Right ventricle myocardium superior (tissue), 1 donor: ENCODE data around the gene PDE4A. TPM values are rescaled to one million over a fixed set of nuclear protein-coding genes. Genes with fewer than 3 reads are reported as not detected.

Source experiments
- ATAC-seq: fragments of 200-7000 bp; cut with Tn5 transposase; one replicate; pipeline ENCODE4 v1.9.1; 2020; ENCODE audit warnings: mild to moderate bottlenecking; ENCODE audit not compliant: poor library complexity
- DNase-seq: peaks from one replicate; pipeline ENCODE4 v3.0.0-alpha.2; 2020
- intact Hi-C: fragments of 100-400 bp; cut with DNase I; formaldehyde crosslinking; loops from one replicate; pipeline ENCODE4 v1.11.2; 2022
- total RNA-seq: library from RNA; stranded (reverse); fragmentation: NEBNext Ultra II Directional; extraction: Animal tissue kit (Norgen Biotek cat#: 25700); gene quantifications from one replicate; pipeline ENCODE4 v1.2.1, GENCODE V29; 2021
- donor health status: DM: no; HTN: yes; CAD: no; lungs with severe emphysema.

The PDE4A gene
- total RNA-seq, 1 donor from 2014 or later: 36.8 TPM

DNA sequence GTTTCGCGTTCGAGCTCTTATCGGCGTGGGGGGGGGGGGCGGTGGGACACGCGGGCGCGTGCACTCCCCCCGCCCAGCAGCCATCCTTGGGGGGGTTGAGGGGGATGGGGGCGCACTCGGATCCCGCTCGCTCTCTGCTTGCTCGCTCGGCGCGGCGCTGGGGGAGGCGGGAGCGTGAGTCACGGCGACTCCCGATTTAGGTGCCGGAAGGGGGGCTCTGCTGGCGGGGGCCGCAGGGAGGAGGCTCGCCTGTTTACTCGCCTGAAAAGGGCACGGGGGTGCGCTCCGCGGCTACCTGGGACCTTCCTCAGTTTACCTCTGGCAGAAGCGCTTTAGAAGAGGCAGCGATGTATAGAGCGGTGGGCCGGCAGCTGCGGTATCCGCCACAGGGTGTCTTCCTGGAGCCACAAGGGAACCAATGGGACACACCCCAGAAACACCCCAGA, 1.1 kb upstream of the PDE4A start:
- ATAC-seq (no peak), DNase-seq (no peak)
- intact Hi-C loops: no loop called here

DNA sequence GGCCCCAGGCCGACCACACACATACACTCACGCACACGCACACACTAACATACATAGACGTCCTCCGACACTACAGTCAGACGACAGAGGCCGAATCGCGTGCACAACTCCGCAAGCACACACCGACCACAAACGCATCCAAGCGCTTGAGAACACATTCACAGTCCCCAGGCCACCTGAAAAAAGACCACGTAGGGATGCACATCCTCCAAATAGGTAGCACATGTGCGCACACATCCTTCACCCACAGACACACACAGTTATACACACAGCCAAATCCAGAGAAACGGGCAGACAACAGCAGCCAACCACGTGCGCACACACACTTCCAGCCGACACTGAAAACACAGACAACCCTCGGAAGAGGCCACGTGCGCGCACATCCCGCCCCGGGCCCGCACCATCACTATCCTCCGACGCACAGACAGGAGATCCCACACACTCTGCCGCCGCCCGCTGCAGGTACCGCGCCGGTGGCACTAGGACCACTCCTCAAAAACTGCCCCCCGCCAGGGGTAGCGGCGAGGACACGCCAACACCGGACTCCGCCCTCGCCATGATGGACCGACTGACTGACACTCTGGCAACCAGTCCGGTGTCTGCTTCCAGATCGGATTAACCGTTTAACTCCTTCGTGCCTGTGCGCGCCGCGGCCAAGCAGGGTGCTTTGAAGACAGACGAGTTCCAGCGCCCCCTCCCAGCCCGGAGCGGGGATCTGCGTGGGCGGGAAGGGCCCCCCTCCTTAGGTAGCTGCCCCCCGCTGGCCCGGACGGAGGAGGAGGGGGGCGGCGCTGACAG, 493 bp upstream of the PDE4A start:
- DNase-seq (no peak), ATAC-seq (no peak)
- intact Hi-C loops: no loop called here

DNA sequence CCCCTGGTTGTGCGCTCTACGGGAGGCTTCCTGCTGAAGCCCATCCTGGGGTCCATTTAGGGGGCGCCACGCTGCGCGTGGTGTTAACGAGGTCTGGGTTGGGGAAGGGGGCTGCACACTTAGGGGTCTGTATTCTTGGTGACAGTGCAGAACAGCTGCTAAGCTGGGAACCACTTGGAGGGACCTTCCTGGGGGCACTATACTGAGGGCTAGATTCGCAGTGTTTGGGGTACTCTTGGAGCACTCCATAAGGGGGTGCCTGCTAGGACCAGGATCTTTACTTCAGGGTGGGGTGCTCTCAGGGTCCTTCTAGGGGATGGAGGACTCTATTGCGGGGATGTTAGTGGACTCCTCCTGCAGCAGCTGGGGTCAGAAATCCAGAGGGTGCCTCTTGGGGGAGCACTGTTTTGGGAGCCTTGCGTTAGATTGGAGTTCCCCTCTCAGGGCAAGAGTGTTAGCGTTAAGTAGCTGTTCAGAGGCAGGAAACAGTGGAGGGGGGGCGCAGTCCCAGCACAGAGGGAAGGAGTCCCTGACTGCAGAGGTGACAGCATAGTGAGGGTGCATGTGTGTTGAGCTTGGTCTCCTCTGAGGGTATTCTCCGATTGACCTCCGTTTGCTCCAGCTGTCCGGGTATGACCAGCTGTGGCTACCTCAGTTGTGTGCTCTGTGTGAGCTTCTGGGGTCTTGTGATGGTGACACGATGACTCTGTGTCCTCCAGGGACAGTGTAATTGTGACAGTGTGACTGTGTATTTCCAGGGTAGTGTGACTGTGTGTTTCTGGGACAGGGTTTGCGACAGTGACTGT, 1.1 kb downstream of the PDE4A start:
- DNase-seq: no peak
- no peak for ATAC-seq
- intact Hi-C loops: loop anchor here (2.0 kb wide), 1 partner anchor 17 kb away; no protein-coding TSS in a partner anchor

DNA sequence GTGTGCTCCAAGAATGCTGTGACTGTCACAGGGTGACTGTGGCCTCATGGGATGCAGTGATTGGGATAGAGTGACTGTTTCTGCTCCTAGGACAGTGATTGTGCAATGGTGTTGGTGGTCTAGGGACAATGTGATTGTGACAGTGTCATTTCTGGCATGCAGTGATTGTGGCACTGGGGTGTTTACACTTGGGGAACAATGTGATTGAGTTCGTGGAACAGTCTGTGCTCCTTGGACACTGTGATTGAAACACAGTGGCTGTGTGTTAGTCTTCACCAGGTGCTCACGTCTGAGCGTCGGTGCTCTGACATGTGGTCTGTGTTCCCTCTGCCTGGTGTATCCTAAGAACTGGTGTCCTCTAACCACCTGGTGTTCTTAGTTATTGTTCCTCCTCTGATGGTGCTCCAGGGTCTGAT, 1.7 kb downstream of the PDE4A start:
- ATAC-seq (no peak), DNase-seq (no peak)
- intact Hi-C loops: loop anchor here (2.0 kb wide), 1 partner anchor 17 kb away; no protein-coding TSS in a partner anchor

DNA sequence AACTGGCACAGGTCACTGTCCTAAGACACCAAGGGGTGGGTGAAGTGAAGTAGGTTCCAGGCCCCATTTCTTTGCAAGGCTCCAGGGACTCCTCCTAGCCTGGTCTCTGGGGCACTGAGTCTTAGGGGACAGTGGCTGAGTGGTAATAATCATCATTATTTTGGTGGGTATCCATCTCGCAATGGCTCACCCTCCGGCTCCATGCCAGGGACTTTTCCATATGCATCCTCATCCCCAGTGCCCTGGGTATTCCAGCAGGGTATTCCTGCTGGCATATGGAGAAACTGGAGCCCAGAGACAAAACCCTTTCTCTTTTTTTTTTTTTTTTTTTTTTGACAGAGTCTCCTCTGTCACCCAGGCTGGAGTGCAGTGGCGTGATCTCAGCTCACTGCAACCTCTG, 2.5 kb downstream of the PDE4A start:
- DNase-seq: no peak
- intact Hi-C loops: loop anchor here (2.0 kb wide), 1 partner anchor 18 kb away; no protein-coding TSS in a partner anchor
- ATAC-seq: no peak

DNA sequence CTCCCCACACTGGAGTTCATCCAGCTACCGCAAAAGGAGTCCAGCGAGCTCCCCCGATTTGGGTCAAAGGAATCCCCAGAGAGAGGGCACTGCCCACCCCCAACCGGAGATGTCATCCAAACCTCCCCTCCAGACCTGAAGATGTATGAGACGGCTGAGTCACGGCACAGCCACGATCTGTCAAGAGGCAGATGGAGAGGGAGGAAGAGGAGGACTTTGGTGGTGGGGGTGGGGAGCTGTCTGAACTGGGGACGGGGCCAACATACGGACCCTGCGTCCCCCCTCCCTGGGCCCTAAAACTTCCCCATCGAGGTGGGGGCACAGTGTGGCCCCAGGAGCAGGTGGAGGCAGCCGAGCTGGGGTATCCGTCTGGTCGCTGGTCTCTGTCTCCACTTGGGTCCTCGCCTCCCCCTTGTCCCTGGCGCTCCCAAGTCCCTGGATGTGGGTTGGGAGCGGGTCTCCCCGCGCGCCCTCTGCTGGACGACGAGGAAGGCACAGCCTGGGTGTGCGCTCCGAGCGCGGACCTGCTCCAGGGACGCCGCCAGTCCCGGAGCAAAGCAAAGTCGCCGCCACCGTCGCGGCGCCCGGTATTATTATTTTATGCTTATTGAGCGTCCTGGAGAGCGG, 3.8 kb downstream of the PDE4A start:
- peak; percentile 90 for DNase-seq
- peak; percentile 95 for ATAC-seq
- intact Hi-C loops: no loop called here

DNA sequence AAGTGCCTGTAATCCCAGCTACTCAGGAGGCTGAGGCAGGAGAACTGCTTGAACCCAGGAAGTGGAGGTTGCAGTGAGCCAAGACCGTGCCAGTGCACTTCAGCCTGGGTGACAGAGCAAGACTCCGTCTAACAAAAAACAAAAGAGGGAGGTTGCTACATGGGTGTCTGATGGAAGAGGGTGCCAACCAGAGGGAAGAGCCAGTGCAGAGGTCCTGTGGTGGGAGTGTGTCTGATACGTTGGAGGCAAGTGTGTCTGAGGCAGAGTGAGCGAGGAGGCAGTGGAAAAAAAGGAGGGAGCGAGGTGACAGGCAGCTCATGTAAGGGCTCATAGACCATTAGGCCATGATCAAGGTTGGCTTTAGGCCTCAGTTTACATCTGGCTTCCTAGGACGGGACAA, 6.8 kb downstream of the PDE4A start:
- intact Hi-C loops: no loop called here
- no peak for DNase-seq
- no peak for ATAC-seq

DNA sequence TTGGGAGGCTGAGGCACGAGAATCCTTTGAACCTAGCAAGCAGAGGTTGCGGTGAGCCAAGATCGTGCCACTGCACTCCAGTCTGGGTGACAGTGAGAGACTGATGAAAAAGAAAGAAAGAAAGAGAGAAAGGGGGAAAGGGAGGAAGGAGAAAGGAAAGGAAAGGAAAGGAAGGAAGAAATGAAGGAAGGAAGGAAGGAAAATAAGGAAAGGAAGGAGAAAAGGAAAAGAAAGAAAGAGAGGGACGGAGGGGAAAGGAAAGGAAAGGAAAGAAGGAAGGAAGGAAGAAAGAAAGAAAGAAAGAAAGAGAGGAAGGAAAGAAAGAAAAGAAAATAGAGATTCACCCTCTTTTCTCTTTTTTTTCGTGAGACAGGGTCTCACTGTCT, 8.7 kb downstream of the PDE4A start:
- intact Hi-C loops: no loop called here
- ATAC-seq (no peak), DNase-seq (no peak)

DNA sequence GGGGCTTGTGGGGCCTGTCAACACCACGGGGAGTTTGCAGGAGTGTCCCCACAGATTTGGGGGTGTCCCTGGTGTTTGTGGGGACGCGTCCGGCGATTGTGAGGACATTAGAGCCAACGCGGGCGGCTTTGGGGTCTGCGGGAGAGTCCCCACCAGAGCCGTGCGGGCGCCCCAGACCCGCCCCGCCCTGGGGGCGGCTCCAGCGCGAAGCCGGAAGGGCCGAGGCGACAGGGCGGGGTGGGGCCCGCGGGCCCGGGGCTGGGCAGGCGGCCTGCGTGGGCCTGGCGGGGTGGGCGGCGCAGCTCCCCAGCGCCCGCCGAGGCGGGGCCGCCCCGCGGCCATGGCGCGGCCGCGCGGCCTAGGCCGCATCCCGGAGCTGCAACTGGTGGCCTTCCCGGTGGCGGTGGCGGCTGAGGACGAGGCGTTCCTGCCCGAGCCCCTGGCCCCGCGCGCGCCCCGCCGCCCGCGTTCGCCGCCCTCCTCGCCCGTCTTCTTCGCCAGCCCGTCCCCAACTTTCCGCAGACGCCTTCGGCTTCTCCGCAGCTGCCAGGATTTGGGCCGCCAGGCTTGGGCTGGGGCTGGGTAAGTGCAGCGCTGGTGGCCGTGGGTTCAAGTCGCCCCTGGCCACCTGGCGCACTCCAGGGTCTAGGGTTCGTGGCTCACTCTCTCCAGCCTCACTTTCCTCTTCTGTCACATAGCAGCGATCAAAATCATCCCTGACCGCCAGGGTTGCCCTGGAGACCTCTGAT, 10.3 kb downstream of the PDE4A start:
- ATAC-seq: peak; percentile 64
- DNase-seq: peak; percentile 83
- intact Hi-C loops: no loop called here

DNA sequence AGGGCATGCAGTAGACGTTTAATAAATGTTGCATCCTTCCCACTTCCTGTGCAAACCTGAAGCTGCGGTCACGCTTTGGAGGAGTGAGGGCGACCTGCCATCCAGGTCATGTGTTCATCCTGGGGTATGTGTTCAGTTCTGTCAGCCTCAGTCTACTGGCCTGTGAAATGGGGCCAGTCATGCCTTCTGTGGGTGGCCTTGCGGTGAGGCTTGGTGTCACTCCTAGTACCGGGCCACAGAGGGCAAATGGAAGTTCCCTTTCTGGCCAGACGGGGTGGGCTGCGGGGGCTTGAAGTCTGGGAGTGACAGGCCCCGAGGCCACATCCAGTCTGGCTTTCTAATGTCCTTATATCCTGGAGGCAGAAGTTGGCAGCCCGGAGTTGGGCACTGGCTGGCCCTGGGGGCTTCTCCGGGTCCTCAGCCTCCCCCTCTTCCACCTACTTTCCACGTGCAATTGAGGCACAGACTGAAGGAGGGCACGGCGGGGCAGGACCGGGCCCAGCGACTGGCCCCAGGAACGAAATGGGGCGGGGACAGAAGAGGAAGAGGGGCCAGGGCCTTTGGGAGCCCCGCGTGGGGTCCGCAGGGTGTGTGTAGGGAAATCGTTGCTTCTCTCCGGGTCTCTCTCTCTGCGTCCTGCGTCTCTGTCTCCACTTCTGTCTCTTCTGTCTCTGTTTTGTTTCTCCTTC, 11.1 kb downstream of the PDE4A start:
- peak; percentile 56 for DNase-seq
- ATAC-seq: peak; percentile 0
- intact Hi-C loops: no loop called here

DNA sequence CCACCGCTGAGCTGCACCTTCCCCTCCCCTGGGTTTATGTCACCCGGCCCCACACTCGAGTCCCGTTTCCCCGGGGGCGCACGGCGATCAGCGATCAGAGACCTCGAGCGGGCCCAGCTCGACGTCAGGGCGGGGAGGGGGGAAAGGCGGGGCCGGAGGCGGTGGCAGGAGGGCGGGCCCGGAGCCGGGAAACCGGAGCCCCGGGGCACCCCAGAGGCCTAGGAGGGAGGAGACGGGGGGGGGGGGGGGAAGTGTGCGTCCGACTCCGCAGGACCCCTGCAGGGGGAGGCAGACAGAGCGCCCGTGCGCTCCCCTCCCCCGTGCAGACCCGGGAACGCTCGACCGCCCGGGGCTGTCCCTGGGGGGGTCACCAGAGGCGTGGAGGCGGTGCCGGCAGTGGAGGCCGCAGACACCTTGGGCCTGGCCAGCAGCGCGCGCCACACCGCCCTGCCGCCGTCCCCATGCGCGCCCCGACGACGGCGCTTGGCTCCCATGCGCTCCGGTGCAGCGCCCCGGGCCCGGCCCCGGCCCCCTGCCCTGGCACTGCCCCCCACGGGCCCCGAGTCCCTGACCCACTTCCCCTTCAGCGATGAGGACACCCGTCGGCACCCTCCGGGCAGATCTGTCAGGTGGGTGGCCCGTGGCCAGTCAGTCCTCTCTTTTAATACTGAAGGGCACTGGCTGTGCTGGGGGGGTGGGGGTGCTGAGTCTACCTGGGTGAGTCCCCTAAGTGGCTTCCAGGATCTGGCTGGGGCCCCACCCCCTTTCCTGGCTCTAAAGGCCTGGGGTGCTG, 11.8 kb downstream of the PDE4A start:
- intact Hi-C loops: no loop called here
- ATAC-seq: peak; percentile 79
- peak; percentile 87 for DNase-seq

DNA sequence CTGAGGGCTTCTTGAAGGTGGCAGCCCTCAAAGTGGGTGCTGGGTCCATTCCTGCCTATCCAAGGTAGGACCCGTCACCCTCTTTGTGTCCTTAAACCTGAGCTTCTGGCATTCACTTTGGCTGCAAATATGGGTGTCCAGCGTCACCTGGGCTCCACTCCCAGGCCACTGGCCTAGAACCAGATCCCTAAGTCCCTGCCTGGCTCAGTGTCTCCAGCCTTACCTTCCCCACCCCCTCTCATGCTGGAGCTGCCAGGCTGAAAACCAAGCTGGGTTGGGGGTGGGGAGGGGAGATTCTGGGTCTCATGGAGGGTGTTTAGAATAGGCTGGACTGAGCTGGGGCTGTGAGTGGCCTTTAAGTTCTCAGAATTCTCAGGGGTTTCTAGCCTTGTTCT, 12.4 kb downstream of the PDE4A start:
- ATAC-seq: peak; percentile 56

DNA sequence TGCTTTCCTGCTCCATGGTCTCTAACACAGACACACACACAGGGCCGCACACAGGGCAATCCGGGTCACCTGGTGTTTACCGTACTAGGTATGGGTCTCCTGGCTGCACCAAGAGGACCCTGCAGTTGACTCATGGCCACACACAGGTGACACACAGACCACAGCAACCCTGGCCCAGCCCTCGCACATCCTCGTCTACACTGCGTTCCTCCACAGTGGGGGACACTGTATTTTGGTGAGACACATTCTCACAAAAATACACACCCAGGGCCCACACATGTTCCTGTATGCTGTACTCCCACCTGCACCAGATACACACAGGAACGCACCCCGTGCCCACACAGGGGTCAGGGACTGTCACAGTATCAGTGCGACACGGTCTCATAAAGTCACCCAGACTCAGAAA, 12.8 kb downstream of the PDE4A start:
- DNase-seq (no peak), ATAC-seq (peak; percentile 18)
- intact Hi-C loops: no loop called here

More for the DNA sequence above, 12.4 kb downstream of the PDE4A start:
- DNase-seq: peak; percentile 55
- intact Hi-C loops: no loop called here

DNA sequence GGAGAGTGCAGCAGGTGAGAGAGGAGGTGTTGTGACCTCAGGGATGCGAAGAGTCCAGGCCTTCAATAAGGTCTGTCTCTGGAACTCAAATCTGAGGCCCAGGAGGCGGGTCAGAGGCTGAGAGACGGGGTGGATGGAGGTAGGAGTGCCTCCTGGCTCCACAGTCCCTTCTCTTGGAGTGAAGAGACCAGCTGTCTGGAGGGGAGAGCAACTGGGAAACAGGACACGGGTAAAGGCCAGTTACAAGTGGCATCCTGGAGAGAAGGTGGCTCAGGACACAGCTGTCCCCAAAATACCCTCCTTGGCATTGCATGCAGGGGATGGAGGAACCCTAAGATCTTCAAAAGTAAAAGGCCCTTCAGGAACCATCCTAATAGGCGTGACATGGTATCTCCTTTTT, 19.2 kb downstream of the PDE4A start:
- intact Hi-C loops: no loop called here
- ATAC-seq (no peak), DNase-seq (no peak)

DNA sequence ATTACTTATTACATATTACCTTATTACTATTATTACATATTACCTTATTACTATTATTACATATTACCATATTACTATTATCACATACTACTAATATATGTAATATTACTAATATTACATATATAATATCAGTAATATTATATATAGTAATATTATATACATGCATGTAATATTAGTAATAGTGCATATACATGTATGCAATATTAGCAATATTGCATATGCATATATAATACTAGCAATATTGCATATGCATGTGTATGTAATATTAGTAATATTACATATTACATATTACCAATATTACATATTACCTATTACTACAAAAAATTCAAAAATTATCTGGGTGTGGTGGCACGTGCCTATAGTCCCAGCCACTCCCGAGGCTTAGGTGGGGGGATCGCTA, 22.4 kb downstream of the PDE4A start:
- intact Hi-C loops: no loop called here
- ATAC-seq: no peak
- DNase-seq: no peak

DNA sequence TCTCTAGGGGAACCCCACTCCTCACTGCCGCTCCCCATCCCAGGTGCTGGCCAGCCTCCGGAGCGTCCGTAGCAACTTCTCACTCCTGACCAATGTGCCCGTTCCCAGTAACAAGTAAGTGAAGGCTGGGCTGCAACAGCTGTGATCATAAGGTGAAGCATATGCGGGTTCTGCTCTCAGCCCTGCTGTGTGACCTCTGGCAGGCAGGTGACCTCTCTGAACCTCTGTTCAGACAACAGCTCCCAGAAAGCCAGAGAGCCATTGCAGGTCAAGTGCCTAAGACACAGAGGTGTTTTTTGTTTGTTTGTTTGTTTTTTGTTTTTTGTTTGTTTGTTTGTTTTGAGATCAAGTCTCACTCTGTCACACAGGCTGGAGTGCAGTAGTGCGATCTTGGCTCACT, 28.7 kb downstream of the PDE4A start:
- ATAC-seq: no peak
- DNase-seq: no peak
- intact Hi-C loops: no loop called here

DNA sequence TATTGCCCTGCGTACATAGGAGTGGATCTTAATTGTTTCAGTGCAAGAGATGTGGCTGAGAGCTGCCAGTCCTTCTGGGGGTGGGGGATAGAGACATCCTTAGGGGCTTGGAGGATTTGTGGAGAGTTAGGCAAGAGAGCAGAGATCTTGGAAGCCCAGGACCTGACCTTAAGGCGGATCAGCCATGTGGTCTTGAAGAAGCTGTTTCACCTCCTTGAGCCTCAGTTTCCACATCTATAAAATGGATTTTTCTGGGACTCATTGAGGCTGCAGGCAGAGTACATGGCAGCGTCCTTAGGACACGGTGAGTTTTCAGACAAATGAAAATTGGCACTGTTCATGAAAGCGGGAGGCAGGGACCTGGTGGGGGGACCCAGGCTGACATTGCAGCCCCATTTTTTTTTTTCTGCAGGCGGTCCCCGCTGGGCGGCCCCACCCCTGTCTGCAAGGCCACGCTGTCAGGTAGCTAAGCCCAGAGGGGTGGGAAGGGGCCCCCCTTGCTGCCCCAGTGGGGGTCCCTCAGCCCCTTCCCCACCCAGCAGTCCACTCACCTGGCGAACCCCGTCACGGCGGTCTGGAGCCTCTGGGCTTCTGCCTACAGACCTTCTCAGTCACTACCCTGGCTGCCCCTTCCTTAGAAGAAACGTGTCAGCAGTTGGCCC, 30.0 kb downstream of the PDE4A start:
- intact Hi-C loops: no loop called here
- ATAC-seq (no peak), DNase-seq (no peak)
